ENCODE data around the gene RIMS1.

DNA sequence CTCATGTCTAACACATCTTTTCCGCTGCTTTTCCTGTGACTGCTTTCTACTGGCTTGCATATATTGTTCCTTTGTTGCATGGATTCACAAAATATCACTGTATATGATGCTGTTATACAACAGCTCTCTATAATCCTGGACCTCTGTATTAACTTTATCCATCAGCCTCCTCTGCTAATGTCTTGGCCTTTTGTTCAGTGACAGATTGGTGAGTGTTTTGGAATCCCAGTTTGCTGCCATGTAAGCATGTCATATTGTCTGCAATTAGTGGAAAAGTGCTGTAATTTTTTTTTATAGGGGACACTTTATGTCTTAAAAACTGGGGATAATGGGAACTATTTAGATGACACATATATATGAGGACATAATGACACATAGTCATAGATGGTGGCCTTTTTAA is 3.0 kb downstream of the RIMS1 start:
- TF ChIP-seq, protein P1, sequence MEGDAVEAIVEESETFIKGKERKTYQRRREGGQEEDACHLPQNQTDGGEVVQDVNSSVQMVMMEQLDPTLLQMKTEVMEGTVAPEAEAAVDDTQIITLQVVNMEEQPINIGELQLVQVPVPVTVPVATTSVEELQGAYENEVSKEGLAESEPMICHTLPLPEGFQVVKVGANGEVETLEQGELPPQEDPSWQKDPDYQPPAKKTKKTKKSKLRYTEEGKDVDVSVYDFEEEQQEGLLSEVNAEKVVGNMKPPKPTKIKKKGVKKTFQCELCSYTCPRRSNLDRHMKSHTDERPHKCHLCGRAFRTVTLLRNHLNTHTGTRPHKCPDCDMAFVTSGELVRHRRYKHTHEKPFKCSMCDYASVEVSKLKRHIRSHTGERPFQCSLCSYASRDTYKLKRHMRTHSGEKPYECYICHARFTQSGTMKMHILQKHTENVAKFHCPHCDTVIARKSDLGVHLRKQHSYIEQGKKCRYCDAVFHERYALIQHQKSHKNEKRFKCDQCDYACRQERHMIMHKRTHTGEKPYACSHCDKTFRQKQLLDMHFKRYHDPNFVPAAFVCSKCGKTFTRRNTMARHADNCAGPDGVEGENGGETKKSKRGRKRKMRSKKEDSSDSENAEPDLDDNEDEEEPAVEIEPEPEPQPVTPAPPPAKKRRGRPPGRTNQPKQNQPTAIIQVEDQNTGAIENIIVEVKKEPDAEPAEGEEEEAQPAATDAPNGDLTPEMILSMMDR (IDR thresholded peaks at IDR 0.05; ENCODE audit: extremely low read depth in 1 of 2, insufficient read depth in 1 of 2, low read depth in 1 of 2, low read length in 2 of 2), result no peak
- TF ChIP-seq FOS (IDR thresholded peaks at IDR 0.05; ENCODE audit: borderline replicate concordance, insufficient read depth, low read length), result no peak
- TF ChIP-seq, protein P2, sequence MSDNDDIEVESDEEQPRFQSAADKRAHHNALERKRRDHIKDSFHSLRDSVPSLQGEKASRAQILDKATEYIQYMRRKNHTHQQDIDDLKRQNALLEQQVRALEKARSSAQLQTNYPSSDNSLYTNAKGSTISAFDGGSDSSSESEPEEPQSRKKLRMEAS (IDR thresholded peaks at IDR 0.05; ENCODE audit: insufficient read depth, insufficient read length), result no peak
- TF ChIP-seq POLR2A (IDR thresholded peaks at IDR 0.05; ENCODE audit: low read depth, low read length), result no peak
- no peak for TF ChIP-seq EZH2 (IDR thresholded peaks at IDR 0.05; ENCODE audit: borderline replicate concordance, low read depth, low read length, severe bottlenecking)
- TF ChIP-seq POLR2AphosphoS5 (IDR thresholded peaks at IDR 0.05; ENCODE audit: insufficient read depth, low read depth, low read length), result no peak
